Measurements from ENCODE around the gene DGKH. TPM values are rescaled to one million over a fixed set of nuclear protein-coding genes. Genes with fewer than 3 reads are reported as not detected.

Gene DGKH
- total RNA-seq (2022) (5.2 and 5.8 TPM in 2 replicates), Bru-seq, nascent RNA (percentile 59 among the genes with signal in this experiment), BruChase-seq, experiment 1, labeled RNA remaining after a 2-hour chase (percentile 62 among the genes with signal in this experiment), BruChase-seq, experiment 2, labeled RNA remaining after a 6-hour chase (percentile 59 among the genes with signal in this experiment)
- long read RNA-seq, partial matches to known transcripts = 0 of 4 reads
- long read RNA-seq, other reads (novel, unspliced or antisense) = 4 of 4 reads

- CTCF ChIA-PET = no interaction called here
- BruUV-seq (replicated peaks) = no TSS peak
- intact Hi-C loops (cut with micrococcal nuclease; ENCODE audit: unreplicated experiment) = loop anchor here (5.0 to 10.0 kb wide), 2 partner anchors 64 to 166 kb away; no protein-coding TSS in a partner anchor
These were observed at the start of gene DGKH for GRCh38 chr13:42048342-42048683. Gene DGKH, plus strand, starts transcription at chr13:42048648. Its CDS starts 126 bp downstream, at chr13:42048774.

GRCh38 chr13:42000846-42001245 is 47.6 kb upstream of the DGKH start:
- DNase-seq = no peak
- H3K36me3 Mint-ChIP-seq (ENCODE audit: insufficient read depth, unreplicated experiment) = peaks cover 5% of the 10 kb centered on the region
- intact Hi-C loops (cut with micrococcal nuclease; ENCODE audit: unreplicated experiment) = no loop called here
- ChIA-PET POLR2A (no interaction called here), CTCF (no interaction called here)
- no peak overlapping the region for H3K4me3 ChIP-seq (ENCODE audit: low read depth, low read length)
- H3K4me1 ChIP-seq = peaks cover 9% of the 10 kb centered on the region
- H3K9me3 Mint-ChIP-seq (ENCODE audit: unreplicated experiment) = no peaks in the 10 kb centered on the region
- no peak for TF ChIP-seq CTCF (IDR thresholded peaks at IDR 0.05; ENCODE audit: insufficient read depth in 1 of 2, low read depth in 1 of 2, low read length in 1 of 2, severe bottlenecking in 1 of 2, unreplicated experiment in 1 of 2)
- no peak overlapping the region for H3K27ac Mint-ChIP-seq (ENCODE audit: unreplicated experiment)
- peaks cover 5% of the 10 kb centered on the region for H3K27me3 Mint-ChIP-seq (ENCODE audit: insufficient read depth, unreplicated experiment)
- no peaks in the 10 kb centered on the region for H3K4me1 Mint-ChIP-seq (ENCODE audit: low read depth, unreplicated experiment)
- no peaks in the 10 kb centered on the region for H3K9me3 ChIP-seq
- BruUV-seq (replicated peaks) = no TSS peak
- H3K27me3 ChIP-seq (replicated peaks; ENCODE audit: control insufficient read depth, insufficient read depth, low read length) = no peaks in the 10 kb centered on the region
- H3K4me3 Mint-ChIP-seq (ENCODE audit: unreplicated experiment) = no peak overlapping the region
- no peaks in the 10 kb centered on the region for H3K36me3 ChIP-seq (ENCODE audit: control insufficient read depth, insufficient read depth, low read length)

More at GRCh38 chr13:42048342-42048683, at the start of gene DGKH:
- Mint-ChIP-seq H3K4me3 (ENCODE audit: unreplicated experiment) (peak within 1 kb of the TSS; percentile 96), H3K27ac (ENCODE audit: unreplicated experiment) (peak within 1 kb of the TSS; percentile 78), H3K9me3 (ENCODE audit: unreplicated experiment) (no peaks in the 10 kb centered on the region), H3K4me1 (ENCODE audit: low read depth, unreplicated experiment) (peaks cover 6% of the 10 kb centered on the region), H3K27me3 (ENCODE audit: insufficient read depth, unreplicated experiment) (peaks cover 17% of the 10 kb centered on the region), H3K36me3 (ENCODE audit: insufficient read depth, unreplicated experiment) (no peaks in the 10 kb centered on the region)
- no peak for TF ChIP-seq CTCF (IDR thresholded peaks at IDR 0.05; ENCODE audit: insufficient read depth in 1 of 2, low read depth in 1 of 2, low read length in 1 of 2, severe bottlenecking in 1 of 2, unreplicated experiment in 1 of 2)
- no peak for DNase-seq
- POLR2A ChIA-PET = no interaction called here
- Histone ChIP-seq H3K36me3 (ENCODE audit: control insufficient read depth, insufficient read depth, low read length) (no peaks in the 10 kb centered on the region), H3K4me3 (ENCODE audit: low read depth, low read length) (peak within 1 kb of the TSS; percentile 87), H3K27me3 (replicated peaks; ENCODE audit: control insufficient read depth, insufficient read depth, low read length) (no peaks in the 10 kb centered on the region), H3K9me3 (no peaks in the 10 kb centered on the region), H3K4me1 (peaks cover 13% of the 10 kb centered on the region)

- Histone ChIP-seq H3K27me3 (replicated peaks; ENCODE audit: control insufficient read depth, insufficient read depth, low read length) (no peaks in the 10 kb centered on the region), H3K4me3 (ENCODE audit: low read depth, low read length) (no peak overlapping the region), H3K36me3 (ENCODE audit: control insufficient read depth, insufficient read depth, low read length) (no peaks in the 10 kb centered on the region), H3K4me1 (peaks cover 9% of the 10 kb centered on the region), H3K9me3 (no peaks in the 10 kb centered on the region)
- no peaks in the 10 kb centered on the region for H3K4me1 Mint-ChIP-seq (ENCODE audit: low read depth, unreplicated experiment)
- H3K4me3 Mint-ChIP-seq (ENCODE audit: unreplicated experiment) = no peak overlapping the region
- ChIA-PET CTCF (no interaction called here), POLR2A (no interaction called here)
- no peak for TF ChIP-seq CTCF (IDR thresholded peaks at IDR 0.05; ENCODE audit: insufficient read depth in 1 of 2, low read depth in 1 of 2, low read length in 1 of 2, severe bottlenecking in 1 of 2, unreplicated experiment in 1 of 2)
- peak in 1 of 2 experiments; percentile 12 for DNase-seq
- no TSS peak for BruUV-seq (replicated peaks)
- H3K9me3 Mint-ChIP-seq (ENCODE audit: unreplicated experiment) = no peaks in the 10 kb centered on the region
- H3K36me3 Mint-ChIP-seq (ENCODE audit: insufficient read depth, unreplicated experiment) = peaks cover 5% of the 10 kb centered on the region
- intact Hi-C loops (cut with micrococcal nuclease; ENCODE audit: unreplicated experiment) = no loop called here
- H3K27ac Mint-ChIP-seq (ENCODE audit: unreplicated experiment) = no peak overlapping the region
- peaks cover 5% of the 10 kb centered on the region for H3K27me3 Mint-ChIP-seq (ENCODE audit: insufficient read depth, unreplicated experiment)
These were observed 46.9 kb upstream of the DGKH start for GRCh38 chr13:42001580-42001979.
